ENCODE measurements around the gene PGC.

PGC gene

DNA sequence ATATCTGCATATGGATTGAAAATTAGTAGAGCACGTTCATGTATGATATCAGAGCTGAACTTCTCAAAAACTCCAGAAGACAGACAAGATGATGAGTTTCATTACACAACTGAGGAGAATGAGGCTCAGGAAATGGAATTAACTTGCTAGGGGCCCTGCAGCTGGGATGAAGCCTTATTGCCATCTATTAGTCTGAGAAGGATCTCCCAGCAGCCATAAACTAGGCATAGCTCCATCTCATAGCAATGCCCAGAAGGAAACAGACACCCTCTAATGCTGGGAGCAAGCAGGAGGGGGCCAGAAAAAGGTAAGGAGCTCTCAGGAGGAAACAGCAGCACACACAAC, 29.8 kb downstream of the PGC start:
- H3K36me3 ChIP-seq (replicated peaks; ENCODE audit: insufficient read depth, low read length), result no peaks in the 10 kb centered on the region
- no peak overlapping the region for H3K4me3 ChIP-seq (ENCODE audit: low read length)
- H3K27ac ChIP-seq (ENCODE audit: low read length), result no peak overlapping the region
- no peaks in the 10 kb centered on the region for H4K20me1 ChIP-seq (ENCODE audit: insufficient read depth, low read length)
- H3K9ac ChIP-seq (ENCODE audit: low read length), result no peak overlapping the region
- no peak overlapping the region for H2AFZ ChIP-seq (ENCODE audit: low read length)
- H3F3A ChIP-seq (ENCODE audit: insufficient read depth, low read length), result no peaks in the 10 kb centered on the region
- TF ChIP-seq, protein P1, sequence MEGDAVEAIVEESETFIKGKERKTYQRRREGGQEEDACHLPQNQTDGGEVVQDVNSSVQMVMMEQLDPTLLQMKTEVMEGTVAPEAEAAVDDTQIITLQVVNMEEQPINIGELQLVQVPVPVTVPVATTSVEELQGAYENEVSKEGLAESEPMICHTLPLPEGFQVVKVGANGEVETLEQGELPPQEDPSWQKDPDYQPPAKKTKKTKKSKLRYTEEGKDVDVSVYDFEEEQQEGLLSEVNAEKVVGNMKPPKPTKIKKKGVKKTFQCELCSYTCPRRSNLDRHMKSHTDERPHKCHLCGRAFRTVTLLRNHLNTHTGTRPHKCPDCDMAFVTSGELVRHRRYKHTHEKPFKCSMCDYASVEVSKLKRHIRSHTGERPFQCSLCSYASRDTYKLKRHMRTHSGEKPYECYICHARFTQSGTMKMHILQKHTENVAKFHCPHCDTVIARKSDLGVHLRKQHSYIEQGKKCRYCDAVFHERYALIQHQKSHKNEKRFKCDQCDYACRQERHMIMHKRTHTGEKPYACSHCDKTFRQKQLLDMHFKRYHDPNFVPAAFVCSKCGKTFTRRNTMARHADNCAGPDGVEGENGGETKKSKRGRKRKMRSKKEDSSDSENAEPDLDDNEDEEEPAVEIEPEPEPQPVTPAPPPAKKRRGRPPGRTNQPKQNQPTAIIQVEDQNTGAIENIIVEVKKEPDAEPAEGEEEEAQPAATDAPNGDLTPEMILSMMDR (IDR thresholded peaks at IDR 0.05; ENCODE audit: low read length), result no peak
- no peak for TF ChIP-seq EZH2 (optimal IDR thresholded peaks at IDR 0.05; ENCODE audit: low read depth, low read length)
- no peak for TF ChIP-seq EZH2phosphoT487 (IDR thresholded peaks at IDR 0.05; ENCODE audit: low read length)
- H3K27me3 ChIP-seq (replicated peaks; ENCODE audit: insufficient read depth, low read length), result no peaks in the 10 kb centered on the region
- no peaks in the 10 kb centered on the region for H3K9me3 ChIP-seq (replicated peaks; ENCODE audit: insufficient read depth, low read length)
- no peak for DNase-seq
- no peaks in the 10 kb centered on the region for H3K79me2 ChIP-seq (ENCODE audit: low read length)
- H3K4me1 ChIP-seq (ENCODE audit: low read length), result peaks cover 18% of the 10 kb centered on the region
- no peaks in the 10 kb centered on the region for H3K9me2 ChIP-seq (replicated peaks; ENCODE audit: insufficient read depth, low read length)
- no peak overlapping the region for H3K4me2 ChIP-seq (ENCODE audit: low read depth, low read length)

DNA sequence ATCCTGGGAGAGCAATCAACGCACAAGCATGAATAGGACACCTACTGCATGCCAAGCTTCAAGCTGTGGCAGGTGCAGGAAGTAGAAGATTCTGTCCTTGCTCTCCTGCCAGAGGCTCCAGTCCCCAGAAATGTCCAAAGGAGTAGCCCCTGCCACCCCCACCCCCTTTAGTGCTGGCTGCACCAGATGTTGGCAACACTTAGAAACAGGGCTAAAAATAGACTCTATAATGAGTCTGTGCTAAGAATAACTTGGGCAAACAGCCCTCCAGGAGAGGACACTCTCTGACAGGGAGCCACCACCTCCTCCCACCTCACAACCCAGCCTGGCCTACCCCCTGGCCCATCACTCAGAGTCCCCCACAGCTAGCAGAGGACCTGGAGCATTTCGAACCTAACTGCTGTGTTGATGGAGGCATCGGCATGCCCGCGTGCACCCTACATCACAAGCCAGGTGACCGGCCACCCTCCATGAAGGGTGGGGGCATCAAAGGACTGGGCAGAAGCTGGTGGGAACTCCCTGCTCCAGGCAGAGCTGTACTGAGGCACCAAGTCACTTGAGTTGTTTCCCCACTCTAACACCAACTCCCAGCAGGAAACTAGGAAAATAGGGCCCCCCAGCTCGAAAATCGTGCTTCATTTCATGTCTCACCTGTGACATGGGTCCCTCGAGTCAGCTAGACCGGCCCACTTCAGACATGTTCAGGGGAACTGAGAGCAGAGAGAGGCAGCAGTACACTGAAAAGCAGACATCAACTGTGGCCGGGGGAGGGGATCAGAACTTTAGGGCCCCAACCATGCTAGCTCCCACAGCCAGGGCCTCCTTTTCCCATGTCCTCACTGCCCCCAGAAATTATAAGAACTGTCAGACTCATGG, 30.4 kb downstream of the PGC start:
- H3K9me3 ChIP-seq (replicated peaks; ENCODE audit: insufficient read depth, low read length), result no peaks in the 10 kb centered on the region
- no peaks in the 10 kb centered on the region for H3K9me2 ChIP-seq (replicated peaks; ENCODE audit: insufficient read depth, low read length)
- no peak overlapping the region for H2AFZ ChIP-seq (ENCODE audit: low read length)
- H3K4me2 ChIP-seq (ENCODE audit: low read depth, low read length), result peak overlapping the region; percentile 38; the same call in 1 of the 2 replicates
- H3K79me2 ChIP-seq (ENCODE audit: low read length), result no peaks in the 10 kb centered on the region
- no peak overlapping the region for H3K27ac ChIP-seq (ENCODE audit: low read length)
- DNase-seq, result no peak
- no peaks in the 10 kb centered on the region for H3K36me3 ChIP-seq (replicated peaks; ENCODE audit: insufficient read depth, low read length)
- H3K9ac ChIP-seq (ENCODE audit: low read length), result no peak overlapping the region
- peaks cover 18% of the 10 kb centered on the region for H3K4me1 ChIP-seq (ENCODE audit: low read length)
- H3K27me3 ChIP-seq (replicated peaks; ENCODE audit: insufficient read depth, low read length), result no peaks in the 10 kb centered on the region
- H4K20me1 ChIP-seq (ENCODE audit: insufficient read depth, low read length), result no peaks in the 10 kb centered on the region
- no peaks in the 10 kb centered on the region for H3F3A ChIP-seq (ENCODE audit: insufficient read depth, low read length)
- H3K4me3 ChIP-seq (ENCODE audit: low read length), result no peak overlapping the region
- TF ChIP-seq EZH2 (optimal IDR thresholded peaks at IDR 0.05; ENCODE audit: low read depth, low read length) (no peak), EZH2phosphoT487 (IDR thresholded peaks at IDR 0.05; ENCODE audit: low read length) (no peak)
- TF ChIP-seq, protein P1 (IDR thresholded peaks at IDR 0.05; ENCODE audit: low read length), result no peak

DNA sequence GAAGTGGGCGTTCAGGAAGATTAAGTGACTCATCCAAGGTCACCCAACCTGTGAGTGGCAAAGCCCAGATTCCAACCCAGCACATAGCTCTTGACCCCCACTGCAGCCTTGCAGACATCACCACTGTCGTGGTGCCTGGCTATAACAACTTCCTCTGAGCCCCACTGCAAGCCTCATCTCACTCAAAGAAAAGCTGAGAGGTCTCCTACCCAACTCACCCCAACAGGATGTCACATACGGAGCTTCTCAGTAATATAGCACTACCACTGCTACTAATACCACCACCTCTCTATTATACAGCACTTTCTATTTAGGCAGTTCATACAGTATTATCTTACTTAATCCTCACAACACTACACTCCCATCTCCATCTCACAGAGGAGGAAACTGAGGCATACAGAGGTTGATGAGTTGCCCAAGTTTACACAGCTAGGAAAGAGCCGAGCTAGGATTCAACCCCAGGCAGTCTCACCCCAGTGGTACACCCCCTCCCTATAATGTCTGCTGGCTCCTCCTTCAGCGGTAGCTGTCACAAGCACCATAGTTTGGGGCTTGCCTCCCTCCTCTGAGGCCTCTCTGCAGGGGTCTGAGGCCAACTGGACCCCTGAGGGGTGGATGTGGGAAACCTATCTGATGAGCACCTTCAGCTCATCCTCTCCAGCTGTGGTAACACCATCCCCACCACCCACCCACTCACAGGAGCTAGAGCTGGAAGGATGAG, 31.2 kb downstream of the PGC start:
- no peak overlapping the region for H3K9ac ChIP-seq (ENCODE audit: low read length)
- H3K27me3 ChIP-seq (replicated peaks; ENCODE audit: insufficient read depth, low read length), result no peaks in the 10 kb centered on the region
- no peaks in the 10 kb centered on the region for H3K79me2 ChIP-seq (ENCODE audit: low read length)
- H3K4me1 ChIP-seq (ENCODE audit: low read length), result peaks cover 18% of the 10 kb centered on the region
- H3K9me2 ChIP-seq (replicated peaks; ENCODE audit: insufficient read depth, low read length), result no peaks in the 10 kb centered on the region
- no peak overlapping the region for H3K27ac ChIP-seq (ENCODE audit: low read length)
- peak overlapping the region; percentile 38; the same call in 1 of the 2 replicates for H3K4me2 ChIP-seq (ENCODE audit: low read depth, low read length)
- DNase-seq, result no peak
- no peak overlapping the region for H3K4me3 ChIP-seq (ENCODE audit: low read length)
- no peak overlapping the region for H2AFZ ChIP-seq (ENCODE audit: low read length)
- H3K36me3 ChIP-seq (replicated peaks; ENCODE audit: insufficient read depth, low read length), result no peaks in the 10 kb centered on the region
- H3K9me3 ChIP-seq (replicated peaks; ENCODE audit: insufficient read depth, low read length), result no peaks in the 10 kb centered on the region
- TF ChIP-seq EZH2phosphoT487 (IDR thresholded peaks at IDR 0.05; ENCODE audit: low read length) (no peak), EZH2 (optimal IDR thresholded peaks at IDR 0.05; ENCODE audit: low read depth, low read length) (no peak)
- TF ChIP-seq, protein P1 (IDR thresholded peaks at IDR 0.05; ENCODE audit: low read length), result no peak
- H3F3A ChIP-seq (ENCODE audit: insufficient read depth, low read length), result no peaks in the 10 kb centered on the region
- no peaks in the 10 kb centered on the region for H4K20me1 ChIP-seq (ENCODE audit: insufficient read depth, low read length)

Data from MM.1S (cell line).